Lung (tissue), 12 donors: Measurements from ENCODE around the gene UBE2O. TPM values are rescaled to one million over a fixed set of nuclear protein-coding genes. Genes with fewer than 3 reads are reported as not detected.

Experiments used
- ATAC-seq: fragments of 200-7000 bp; cut with Tn5 transposase; one replicate; pipeline ENCODE4 v1.9.1; 2020; ENCODE audit warnings: moderate number of reproducible peaks; ENCODE audit not compliant: insufficient read depth, low FRiP score
- DNase-seq, 3 donors: peaks; one replicate each; pipeline ENCODE4 v3.0.0-alpha.2; 2013 to 2017
- H3K27ac ChIP-seq, 2 donors: one replicate each; pipeline ENCODE4 v1.5.1; 2013; ENCODE audit warnings: mild to moderate bottlenecking in 2 of 2, moderate library complexity in 2 of 2, control low read depth in 1 of 2, inconsistent platforms in 1 of 2, low read depth in 1 of 2, low read length in 1 of 2
- H3K27me3 ChIP-seq, 3 donors: one replicate each; pipeline ENCODE4 v1.5.1; 2013; ENCODE audit warnings: low read length in 2 of 3; ENCODE audit not compliant: control insufficient read depth in 3 of 3, insufficient read depth in 3 of 3
- H3K36me3 ChIP-seq, 4 donors: one replicate each; pipeline ENCODE4 v1.5.1; 2013; ENCODE audit warnings: low read length in 4 of 4, mild to moderate bottlenecking in 1 of 4, moderate library complexity in 1 of 4; ENCODE audit not compliant: control insufficient read depth in 4 of 4, insufficient read depth in 4 of 4
- H3K4me1 ChIP-seq, 5 donors: one replicate each; pipeline ENCODE4 v1.5.1; 2013; ENCODE audit warnings: low read length in 5 of 5, mild to moderate bottlenecking in 2 of 5, moderate library complexity in 1 of 5; ENCODE audit not compliant: control insufficient read depth in 5 of 5, insufficient read depth in 5 of 5
- H3K4me3 ChIP-seq: one replicate; pipeline ENCODE4 v1.5.1; 2013; ENCODE audit warnings: mild to moderate bottlenecking, control low read depth, moderate library complexity
- H3K9ac ChIP-seq, 2 donors: one replicate each; pipeline ENCODE4 v1.5.1; 2013; ENCODE audit warnings: low read length in 2 of 2, control low read depth in 1 of 2; ENCODE audit not compliant: insufficient read depth in 1 of 2
- H3K9me3 ChIP-seq, 4 donors: one replicate each; pipeline ENCODE4 v1.5.1; 2013; ENCODE audit warnings: low read length in 3 of 4, mild to moderate bottlenecking in 1 of 4, moderate library complexity in 1 of 4; ENCODE audit not compliant: control insufficient read depth in 4 of 4, insufficient read depth in 3 of 4
- WGBS, 2 donors: extraction: QIAGEN DNeasy Blood & Tissue Kit; methylation state at CpG; one replicate each; pipeline ENCODE4 v1.1.7; 2013; 5-methylcytosine and 5-hydroxymethylcytosine counted together
- polyA plus RNA-seq, 2 donors: library from polyadenylated mRNA; stranded (reverse); fragments of 200-250 nt; gene quantifications; one replicate each; pipeline ENCODE4 v1.2.1, GENCODE V29; 2013
- total RNA-seq, 2 donors: library from RNA; depleted of rRNA in 1 of 2; stranded (reverse); fragments of >200 nt in 1 of 2; gene quantifications; one replicate each; pipeline ENCODE4 v1.2.1, GENCODE V29; 2014 to 2021
- TF ChIP-seq, protein P1 (sequence below): IDR thresholded peaks from 2 replicates; pipeline ENCODE4 v1.5.1; 2012; ENCODE audit warnings: mild to moderate bottlenecking; ENCODE audit errors: control extremely low read depth, extremely low read depth
- donor health status: control.
- donor health status: control.
- donor health status: Bipolar disorder and iron deficiency.
- donor health status: healthy.
- donor health status: DM: yes; HTN: yes; CAD: no.

The UBE2O gene
- total and polyA plus RNA-seq, 4 donors = 10.8 to 24.6 (median 17.7) TPM

DNA sequence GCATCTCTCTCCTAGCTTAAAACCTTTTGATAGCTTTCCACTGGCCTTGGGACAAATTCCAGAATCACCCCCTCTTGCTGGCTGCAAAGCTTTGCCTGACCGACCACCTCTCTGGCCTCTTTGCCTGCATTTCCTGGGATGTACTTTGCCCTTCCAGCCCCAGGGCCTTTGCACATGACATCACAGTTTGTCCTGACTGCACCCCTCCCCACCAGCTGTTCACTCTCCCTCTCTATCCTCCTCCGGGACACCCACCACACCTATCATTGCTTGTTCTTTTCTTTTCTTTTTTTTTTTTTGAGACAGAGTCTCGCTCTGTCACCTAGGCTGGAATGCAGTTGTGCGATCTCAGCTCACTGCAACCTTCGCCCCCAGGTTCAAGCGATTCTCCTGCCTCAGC lies 22.4 kb upstream of the UBE2O start:
- ATAC-seq (no peak), DNase-seq (no peak)
- Histone ChIP-seq H3K27ac (no peak overlapping the region), H3K4me1 (peaks cover 0 to under 1% (median 0%) of the 10 kb centered on the region in 5 donors), H3K4me3 (no peak overlapping the region), H3K27me3 (no peaks in the 10 kb centered on the region), H3K9me3 (no peaks in the 10 kb centered on the region), H3K9ac (no peak overlapping the region), H3K36me3 (peaks cover 0 to 55% (median 0%) of the 10 kb centered on the region in 4 donors)
- WGBS, 2 donors = 98% methylated on average over 6 of the region's 6 CpGs
- TF ChIP-seq, protein P1, sequence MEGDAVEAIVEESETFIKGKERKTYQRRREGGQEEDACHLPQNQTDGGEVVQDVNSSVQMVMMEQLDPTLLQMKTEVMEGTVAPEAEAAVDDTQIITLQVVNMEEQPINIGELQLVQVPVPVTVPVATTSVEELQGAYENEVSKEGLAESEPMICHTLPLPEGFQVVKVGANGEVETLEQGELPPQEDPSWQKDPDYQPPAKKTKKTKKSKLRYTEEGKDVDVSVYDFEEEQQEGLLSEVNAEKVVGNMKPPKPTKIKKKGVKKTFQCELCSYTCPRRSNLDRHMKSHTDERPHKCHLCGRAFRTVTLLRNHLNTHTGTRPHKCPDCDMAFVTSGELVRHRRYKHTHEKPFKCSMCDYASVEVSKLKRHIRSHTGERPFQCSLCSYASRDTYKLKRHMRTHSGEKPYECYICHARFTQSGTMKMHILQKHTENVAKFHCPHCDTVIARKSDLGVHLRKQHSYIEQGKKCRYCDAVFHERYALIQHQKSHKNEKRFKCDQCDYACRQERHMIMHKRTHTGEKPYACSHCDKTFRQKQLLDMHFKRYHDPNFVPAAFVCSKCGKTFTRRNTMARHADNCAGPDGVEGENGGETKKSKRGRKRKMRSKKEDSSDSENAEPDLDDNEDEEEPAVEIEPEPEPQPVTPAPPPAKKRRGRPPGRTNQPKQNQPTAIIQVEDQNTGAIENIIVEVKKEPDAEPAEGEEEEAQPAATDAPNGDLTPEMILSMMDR = no peak

DNA sequence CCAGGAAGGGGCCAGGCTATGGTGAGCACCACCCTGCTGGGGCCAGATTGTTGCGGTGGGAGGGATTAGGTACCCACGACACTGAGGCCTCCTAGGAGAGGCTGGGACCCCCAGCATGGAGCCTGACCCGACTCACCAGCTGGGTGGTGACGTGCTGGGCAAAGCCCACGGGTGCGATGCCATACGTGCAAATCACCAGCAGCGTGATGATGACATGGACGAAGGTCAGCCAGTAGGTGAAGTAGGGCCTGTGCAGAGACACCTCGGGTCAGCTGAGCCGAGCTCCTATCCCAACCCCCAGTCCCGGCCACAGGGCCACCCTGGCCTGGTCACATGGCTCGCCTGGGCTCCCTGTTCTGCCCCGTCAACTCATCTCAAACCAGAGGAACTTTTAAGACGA lies 21.9 kb upstream of the UBE2O start:
- Histone ChIP-seq H3K9me3 (no peaks in the 10 kb centered on the region), H3K4me1 (no peaks in the 10 kb centered on the region), H3K4me3 (no peak overlapping the region), H3K27me3 (no peaks in the 10 kb centered on the region), H3K36me3 (peaks cover 0 to 55% (median 0%) of the 10 kb centered on the region in 4 donors), H3K9ac (no peak overlapping the region), H3K27ac (no peak overlapping the region)
- ATAC-seq (no peak), DNase-seq (no peak)
- TF ChIP-seq, protein P1 = no peak
- 95 to 96% methylated on average over 15 of the region's 15 CpGs for WGBS, 2 donors

DNA sequence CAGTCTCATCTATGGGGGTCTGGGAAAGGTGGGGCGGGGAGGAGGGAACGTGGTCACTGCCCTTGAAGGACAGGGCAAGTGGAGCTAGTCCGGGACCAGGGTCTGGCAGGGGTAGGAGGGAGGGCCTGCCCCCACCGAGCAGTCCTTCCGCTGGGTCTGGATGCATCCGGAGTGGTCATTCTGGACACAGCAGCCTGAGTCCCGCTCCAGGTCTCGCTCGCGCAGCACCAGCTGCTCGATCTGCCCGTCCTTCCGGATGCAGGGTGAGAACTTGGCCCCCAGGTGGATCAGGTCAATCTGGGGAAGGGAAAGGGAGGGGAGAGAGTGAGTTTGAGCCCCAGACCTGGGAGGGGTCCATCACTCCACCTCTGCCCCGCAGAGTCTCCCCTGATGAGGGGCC lies 21.3 kb upstream of the UBE2O start:
- H3K4me3 ChIP-seq = no peak overlapping the region
- no peak overlapping the region for H3K27ac ChIP-seq
- H3K36me3 ChIP-seq = peaks cover 0 to 54% (median 0%) of the 10 kb centered on the region in 4 donors
- no peaks in the 10 kb centered on the region for H3K4me1 ChIP-seq
- no peak overlapping the region for H3K9ac ChIP-seq
- ATAC-seq (no peak), DNase-seq (no peak)
- TF ChIP-seq, protein P1 = no peak
- no peaks in the 10 kb centered on the region for H3K9me3 ChIP-seq
- no peaks in the 10 kb centered on the region for H3K27me3 ChIP-seq
- WGBS, 2 donors = 96% methylated on average over 14 of the region's 14 CpGs

DNA sequence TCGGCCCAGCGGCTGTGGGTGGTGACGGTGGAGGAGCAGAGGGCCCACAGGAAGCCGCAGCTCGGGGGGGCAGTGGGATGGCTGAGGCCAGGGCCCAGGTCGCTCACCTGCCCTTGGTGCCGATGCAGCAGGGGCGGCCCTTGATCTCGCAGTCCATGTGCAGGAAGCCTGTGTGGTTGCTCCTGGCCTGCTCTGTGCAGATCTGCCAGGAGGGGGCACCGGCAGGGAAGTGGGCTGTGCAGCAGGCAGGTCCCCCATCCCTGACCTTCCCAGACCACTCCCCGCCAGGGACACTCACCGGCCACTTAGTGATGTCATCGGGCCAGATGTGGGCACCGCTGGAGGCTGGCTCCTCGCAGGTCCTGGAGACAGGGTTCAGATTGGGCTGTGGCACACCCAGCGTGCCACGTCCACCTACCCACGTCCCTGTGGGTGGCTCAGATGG lies 20.6 kb upstream of the UBE2O start:
- whole genome bisulfite sequencing, 2 donors = 83 to 87% methylated on average over 16 to 18 of the region's 18 CpGs
- Histone ChIP-seq H3K4me3 (no peak overlapping the region), H3K4me1 (no peaks in the 10 kb centered on the region), H3K9me3 (no peaks in the 10 kb centered on the region), H3K27ac (no peak overlapping the region), H3K27me3 (no peaks in the 10 kb centered on the region), H3K36me3 (peaks cover 0 to 47% (median 0%) of the 10 kb centered on the region in 4 donors), H3K9ac (no peak overlapping the region)
- TF ChIP-seq, protein P1 = no peak
- DNase-seq (no peak), ATAC-seq (no peak)
